ENCODE measurements around the gene RBMS3.
"Not testable (repeated sequence)": the region's sequence is repeated elsewhere in the genome, so short reads cannot be mapped to it uniquely, and the experiment has no call there.

RBMS3 gene

GRCh38 chr3:30020380-30020779 is 739.5 kb downstream of the RBMS3 start:
- no peak for DNase-seq (ENCODE audit: low read depth)

GRCh38 chr3:30024466-30024865 is 743.6 kb downstream of the RBMS3 start:
- no peak for DNase-seq (ENCODE audit: low read depth)

GRCh38 chr3:30026851-30027250 is 746.0 kb downstream of the RBMS3 start:
- no peak for DNase-seq (ENCODE audit: low read depth)

GRCh38 chr3:30034246-30034991 is 753.5 kb downstream of the RBMS3 start:
- DNase-seq (ENCODE audit: low read depth), result no peak

- DNase-seq (ENCODE audit: low read depth), result no peak
These were observed 755.2 kb downstream of the RBMS3 start for GRCh38 chr3:30035935-30036567.

GRCh38 chr3:30040126-30040525 is 759.3 kb downstream of the RBMS3 start:
- DNase-seq (ENCODE audit: low read depth), result no peak

- DNase-seq (ENCODE audit: low read depth), result not testable (repeated sequence)
These were observed 760.6 kb downstream of the RBMS3 start for GRCh38 chr3:30041481-30041880.

GRCh38 chr3:30042274-30042859 is 761.5 kb downstream of the RBMS3 start:
- DNase-seq (ENCODE audit: low read depth), result no peak

- DNase-seq (ENCODE audit: low read depth), result no peak
These were observed 762.2 kb downstream of the RBMS3 start for GRCh38 chr3:30042916-30043555.

GRCh38 chr3:30044515-30044914 is 763.6 kb downstream of the RBMS3 start:
- DNase-seq (ENCODE audit: low read depth), result no peak

- DNase-seq (ENCODE audit: low read depth), result no peak
These were observed 767.6 kb downstream of the RBMS3 start for GRCh38 chr3:30048431-30048830.

- not testable (repeated sequence) for DNase-seq (ENCODE audit: low read depth)
These were observed 769.2 kb downstream of the RBMS3 start for GRCh38 chr3:30050116-30050515.

GRCh38 chr3:30059240-30059639 is 778.4 kb downstream of the RBMS3 start:
- DNase-seq (ENCODE audit: low read depth), result no peak

Measured in stimulated activated CD8-positive, alpha-beta memory T cell treated with anti-CD3 and anti-CD28 coated beads, Interleukin-15, amount 100 ng/mL, for 24 hours (primary cell).